NCI-H1417 treated with DMSO at 0.1 percent for 48 hours (cell line): Measurements from ENCODE around the gene STK16.
A peak's percentile ranks its signal among the peaks of the same experiment; 100 is the strongest.
"Not testable (repeated sequence)": the region's sequence is repeated elsewhere in the genome, so short reads cannot be mapped to it uniquely, and the experiment has no call there.

ENCODE experiments used
- DNase-seq: peaks from one replicate; lab custom pipeline; 2025; lab: John Stamatoyannopoulos, UW

STK16 gene

DNA sequence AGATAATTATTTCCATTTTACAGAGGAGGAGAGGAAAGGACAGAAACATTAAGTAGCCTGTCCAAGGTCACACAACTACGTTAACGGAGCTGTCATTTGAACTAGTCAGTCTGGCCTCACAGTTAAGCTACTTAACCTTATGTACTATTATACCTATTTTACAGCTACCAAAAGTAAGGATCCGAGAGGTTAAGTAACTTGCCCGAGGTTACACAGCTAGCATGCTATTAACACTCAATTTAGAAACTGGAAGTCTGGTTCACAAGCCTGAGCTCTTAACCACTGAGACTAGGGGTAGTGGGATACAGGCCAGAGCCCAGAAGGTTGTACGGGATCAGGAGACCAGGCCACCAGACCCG, 511 bp upstream of the STK16 start:
- no peak for DNase-seq

DNA sequence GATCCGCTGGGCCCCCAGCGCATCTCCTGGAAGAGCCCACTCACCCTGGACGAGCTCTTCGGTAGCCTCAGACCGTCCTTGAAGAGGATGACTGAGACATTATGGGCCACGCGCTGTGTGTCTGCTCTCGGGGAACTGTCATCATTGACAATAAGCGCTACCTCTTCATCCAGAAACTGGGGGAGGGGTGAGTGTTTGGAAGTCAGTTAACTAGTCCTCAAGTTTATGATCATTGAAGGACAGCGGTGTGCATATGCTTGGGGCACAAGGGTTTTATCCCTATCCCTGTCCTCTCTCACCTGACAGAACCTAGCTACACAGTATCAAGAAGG, 586 bp downstream of the STK16 start:
- no peak for DNase-seq

DNA sequence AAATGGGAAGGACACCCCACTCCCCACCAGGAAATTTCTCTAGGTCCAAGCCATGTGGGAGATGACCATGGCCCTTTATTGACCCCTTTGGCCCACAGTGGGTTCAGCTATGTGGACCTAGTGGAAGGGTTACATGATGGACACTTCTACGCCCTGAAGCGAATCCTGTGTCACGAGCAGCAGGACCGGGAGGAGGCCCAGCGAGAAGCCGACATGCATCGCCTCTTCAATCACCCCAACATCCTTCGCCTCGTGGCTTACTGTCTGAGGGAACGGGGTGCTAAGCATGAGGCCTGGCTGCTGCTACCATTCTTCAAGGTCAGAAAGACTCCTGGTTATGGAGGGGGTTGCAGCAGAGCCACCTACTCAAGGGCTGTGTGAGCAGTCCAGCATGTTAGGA, 1.3 kb downstream of the STK16 start:
- no peak for DNase-seq

DNA sequence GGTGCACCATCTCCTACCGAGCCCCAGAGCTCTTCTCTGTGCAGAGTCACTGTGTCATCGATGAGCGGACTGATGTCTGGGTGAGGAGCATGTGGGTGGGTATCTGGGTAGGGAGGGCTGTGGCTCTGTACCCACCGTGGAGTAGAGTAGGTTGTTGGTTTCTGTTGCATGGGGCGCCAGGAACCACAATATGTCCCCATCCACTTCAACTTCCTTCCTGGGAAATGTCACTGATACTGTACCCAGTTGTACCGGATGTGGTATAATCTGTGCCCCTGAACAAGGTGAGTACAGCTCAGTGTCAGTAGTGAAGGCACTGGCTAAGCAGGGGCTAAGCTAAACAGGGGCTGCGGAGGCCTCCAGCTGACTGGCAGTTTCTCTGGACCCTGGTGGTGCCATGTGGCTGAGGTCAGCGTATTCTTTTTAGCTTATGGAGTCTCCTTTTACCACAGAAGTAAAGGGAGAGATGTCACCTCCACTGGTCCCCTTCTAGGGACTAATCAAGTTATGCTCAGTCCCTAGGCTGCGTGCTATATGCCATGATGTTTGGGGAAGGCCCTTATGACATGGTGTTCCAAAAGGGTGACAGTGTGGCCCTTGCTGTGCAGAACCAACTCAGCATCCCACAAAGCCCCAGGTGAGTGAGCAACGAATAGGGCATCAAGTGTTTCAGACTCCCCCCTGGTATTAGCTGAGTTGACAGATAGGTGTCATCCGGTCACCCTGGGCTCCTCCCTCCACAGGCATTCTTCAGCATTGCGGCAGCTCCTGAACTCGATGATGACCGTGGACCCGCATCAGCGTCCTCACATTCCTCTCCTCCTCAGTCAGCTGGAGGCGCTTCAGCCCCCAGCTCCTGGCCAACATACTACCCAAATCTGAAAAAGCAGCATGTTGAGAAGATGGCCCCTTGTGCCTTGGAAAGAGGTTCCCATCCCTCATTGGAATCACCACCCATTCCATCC, 2.7 kb downstream of the STK16 start:
- DNase-seq, result no peak

DNA sequence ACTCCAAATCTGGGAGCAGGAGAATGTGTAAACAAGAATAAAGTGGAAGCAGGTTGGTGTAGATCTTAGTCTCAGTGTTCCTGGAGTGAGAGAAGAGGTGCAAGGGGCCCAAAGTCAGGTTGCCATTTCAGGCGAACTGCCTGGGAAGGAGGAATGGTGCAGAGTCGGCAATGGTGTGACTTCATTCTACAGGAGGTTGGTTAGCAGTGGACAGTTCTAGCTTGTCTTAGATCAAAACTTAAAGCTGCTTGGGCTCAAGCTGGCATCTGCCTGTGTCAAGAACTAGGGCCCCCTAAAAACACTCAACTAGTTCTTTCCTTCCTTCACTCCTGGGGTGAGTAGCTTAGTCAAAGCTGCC, 3.5 kb downstream of the STK16 start:
- DNase-seq, result no peak

DNA sequence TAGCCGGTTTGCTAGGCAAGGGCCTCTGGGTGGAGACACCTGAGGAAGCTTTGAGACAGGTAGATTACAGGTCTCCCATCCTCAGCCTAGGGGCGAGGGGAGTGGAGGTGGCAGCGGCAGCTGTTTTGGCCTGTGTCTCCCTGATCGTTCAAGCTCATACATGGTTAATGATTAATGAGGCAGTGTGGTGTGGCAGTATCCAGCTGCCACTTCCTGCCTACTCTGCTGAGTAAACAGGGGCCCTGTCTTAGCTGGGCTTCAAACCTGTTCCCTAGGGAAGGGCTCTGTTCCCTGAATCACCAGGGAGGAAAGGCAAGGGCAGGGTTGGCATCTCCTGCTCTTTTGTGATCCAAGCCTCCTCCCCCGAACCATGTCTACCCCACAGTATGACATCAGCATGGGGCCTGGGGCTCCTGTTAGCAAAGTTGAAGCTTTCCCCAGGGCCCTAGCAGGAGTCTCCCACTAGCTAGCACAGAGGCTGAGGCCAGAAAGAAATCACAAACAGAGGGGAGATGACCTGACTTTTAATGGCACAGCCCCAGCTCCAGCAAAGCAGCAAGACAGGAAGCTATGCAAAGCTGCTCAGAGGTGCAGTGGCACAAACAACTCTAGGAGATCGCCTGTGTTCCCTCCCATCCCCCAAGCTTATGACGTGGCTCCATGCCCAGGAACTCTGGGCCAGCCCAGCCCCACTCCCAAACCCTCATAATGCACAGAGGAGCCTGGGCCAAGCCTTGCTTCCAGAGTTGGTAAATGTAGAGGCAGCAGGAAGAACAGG, 4.1 kb downstream of the STK16 start:
- DNase-seq, result peak; percentile 40

DNA sequence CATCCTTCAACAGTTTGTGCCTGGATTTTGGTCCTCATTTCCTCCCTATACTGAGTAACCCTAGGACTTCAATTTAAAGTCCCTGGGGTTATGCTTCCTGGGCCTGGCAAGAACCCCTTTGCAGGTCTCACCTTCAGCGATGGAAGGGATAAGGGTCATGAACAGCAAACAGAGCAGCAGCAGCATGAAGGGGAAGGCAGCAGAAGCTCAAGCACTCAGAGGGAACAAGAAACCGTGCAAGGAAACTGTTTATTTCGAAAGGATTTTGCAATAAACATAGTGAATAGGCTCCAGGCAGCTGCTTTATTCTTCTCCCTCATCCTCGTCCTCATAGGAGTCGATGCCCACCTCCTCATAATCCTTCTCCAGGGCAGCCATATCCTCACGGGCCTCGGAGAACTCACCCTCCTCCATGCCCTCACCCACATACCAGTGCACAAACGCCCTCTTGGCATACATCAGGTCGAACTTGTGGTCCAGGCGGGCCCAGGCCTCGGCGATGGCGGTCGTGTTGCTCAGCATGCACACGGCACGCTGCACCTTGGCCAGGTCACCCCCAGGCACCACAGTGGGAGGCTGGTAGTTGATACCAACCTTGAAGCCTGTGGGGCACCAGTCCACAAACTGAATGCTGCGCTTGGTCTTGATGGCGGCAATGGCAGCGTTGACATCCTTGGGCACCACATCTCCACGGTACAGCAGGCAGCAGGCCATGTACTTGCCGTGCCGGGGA, 4.9 kb downstream of the STK16 start:
- DNase-seq, result no peak

DNA sequence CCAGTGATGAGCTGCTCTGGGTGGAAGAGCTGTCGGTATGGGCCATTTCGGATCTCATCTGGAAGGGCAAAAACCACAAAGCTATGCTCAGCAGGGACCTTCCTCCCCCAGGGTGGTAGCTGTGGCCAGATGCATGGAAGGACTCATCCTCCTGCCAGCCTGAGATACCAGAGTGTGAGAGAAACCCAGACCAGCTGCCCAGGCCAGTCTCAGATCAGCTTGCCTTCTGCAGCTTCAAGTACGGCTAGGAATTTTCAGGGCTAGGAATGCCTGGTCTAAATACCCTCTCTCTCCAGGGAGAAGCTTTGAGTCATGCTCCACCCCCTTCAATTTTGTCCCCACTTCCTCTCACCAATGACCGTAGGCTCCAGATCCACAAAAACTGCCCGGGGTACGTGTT, 6.4 kb downstream of the STK16 start:
- no peak for DNase-seq

DNA sequence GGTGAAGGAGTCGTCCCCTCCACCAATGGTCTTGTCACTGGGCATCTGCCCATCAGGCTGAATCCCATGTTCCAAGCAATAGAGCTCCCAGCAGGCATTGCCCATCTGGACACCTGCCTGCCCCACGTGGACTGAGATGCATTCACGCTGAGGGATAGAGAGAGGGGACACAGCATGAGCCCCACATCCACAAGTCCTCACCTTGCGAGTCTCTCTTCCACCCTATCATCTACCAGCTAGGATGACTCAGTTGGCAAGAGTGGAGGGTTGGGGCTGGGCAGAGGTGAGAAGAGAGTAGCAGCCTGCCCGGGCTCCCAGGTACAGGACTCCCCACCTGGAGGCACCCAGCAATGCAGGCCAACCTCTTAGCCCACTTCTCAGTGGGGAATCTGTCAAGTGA, 6.8 kb downstream of the STK16 start:
- DNase-seq, result no peak

DNA sequence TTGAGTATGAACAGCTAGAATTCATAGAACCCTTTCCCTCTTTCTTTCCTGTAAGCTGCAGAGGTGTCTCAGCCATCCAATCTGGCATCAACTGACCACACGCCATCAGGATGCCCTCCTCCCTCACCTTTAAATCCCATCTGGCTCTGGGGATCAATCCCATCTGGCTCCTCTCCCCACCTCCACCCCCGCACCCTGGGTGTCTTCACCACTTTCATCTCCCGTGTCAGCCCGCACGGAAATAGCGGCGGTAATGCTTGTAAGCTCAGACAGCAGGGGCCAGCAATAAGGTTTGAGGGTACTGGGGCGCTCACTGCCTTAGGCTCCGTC, 7.3 kb downstream of the STK16 start:
- DNase-seq, result no peak

DNA sequence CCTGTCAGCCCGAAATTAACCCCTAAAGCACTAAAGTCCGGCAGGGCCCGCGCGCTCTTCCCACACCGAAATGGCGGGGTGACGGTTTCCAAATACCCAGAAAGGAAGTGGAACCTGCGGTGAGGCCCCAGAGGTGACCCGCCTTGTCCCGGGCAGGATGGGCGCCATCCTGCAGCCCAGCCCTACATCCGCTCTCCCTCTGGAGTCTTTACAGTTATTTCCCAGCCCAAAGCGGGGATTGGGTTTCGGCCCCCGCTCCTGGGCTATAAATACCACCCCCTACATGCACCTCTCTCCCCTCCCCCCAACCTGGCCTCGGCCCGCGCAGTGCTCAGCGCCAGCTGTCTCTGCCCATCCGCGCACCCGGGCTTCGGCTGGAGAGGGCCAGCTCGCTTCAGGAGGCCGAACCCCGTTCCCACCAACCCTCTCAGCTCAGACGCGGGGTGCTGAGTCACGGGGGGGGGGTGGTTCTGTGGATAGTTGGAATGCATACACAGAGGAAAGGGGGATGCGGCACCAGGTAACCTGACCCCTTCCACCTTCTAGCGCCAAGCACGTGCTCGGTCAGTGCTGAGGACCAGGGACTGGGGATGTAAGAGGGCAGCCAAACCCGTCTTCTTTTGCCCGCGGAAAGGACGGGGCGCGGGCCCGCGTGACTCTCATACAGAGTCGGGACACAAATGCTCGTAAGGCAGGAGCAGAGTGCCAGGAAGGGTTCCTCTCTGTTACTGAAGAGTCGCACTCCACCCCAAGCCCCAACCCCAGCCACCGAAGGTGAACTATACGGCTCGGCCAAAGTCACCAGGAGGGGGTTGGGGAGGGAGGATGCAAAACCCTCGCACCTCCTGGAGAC, 7.8 kb downstream of the STK16 start, which contains the start of gene TUBA4B:
TSS of gene TUBA4B (plus strand) at position 344 of the 853 bp plus-strand sequence. CDS start at position 509, 165 bp downstream.
- DNase-seq, result no peak

DNA sequence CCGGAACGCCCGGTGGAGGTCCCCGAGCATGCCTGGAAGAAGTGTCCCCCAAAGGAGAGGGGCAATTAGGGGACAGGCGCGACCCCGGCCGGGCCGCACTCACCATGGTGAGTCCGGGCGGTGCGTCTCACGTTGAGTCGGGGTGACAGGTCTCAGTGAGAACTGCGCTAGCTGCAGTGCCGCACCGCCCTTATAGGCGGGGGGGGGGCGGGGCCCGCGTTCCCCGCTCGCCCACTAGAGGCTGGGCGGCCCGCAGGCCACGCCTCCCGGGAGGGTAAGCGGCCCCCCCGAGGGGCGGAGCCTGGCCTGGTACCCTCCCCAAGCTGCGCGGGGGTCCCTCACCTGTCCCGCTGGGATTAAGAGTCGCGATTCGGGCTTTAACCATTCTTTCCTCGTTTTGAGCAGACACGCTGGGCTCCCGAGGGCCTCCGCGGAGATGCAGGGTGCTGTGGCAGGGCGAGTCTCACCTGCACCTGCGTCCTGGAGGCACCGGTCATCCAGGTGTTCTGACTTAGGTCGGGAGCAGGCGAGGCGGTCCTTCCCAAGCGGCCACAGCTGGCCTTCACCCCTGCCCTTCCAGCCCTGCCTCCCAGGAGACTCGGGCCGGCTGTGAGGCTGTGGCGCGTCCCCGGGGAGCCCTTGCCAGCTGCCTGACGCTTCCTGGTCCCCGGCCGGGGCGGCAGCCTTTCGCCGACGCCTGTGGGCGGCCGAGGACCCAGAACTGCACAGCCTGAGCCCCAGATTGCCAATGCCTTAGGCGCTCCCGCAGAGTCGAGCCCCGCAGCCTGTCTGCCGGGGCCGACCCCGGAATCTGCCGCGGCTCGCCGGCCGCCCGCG, 8.7 kb downstream of the STK16 start, which contains the start of gene TUBA4A:
TSS of gene TUBA4A (minus strand) at position 166 of the 837 bp plus-strand sequence. CDS start at position 106, 60 bp downstream.
- no peak for DNase-seq

DNA sequence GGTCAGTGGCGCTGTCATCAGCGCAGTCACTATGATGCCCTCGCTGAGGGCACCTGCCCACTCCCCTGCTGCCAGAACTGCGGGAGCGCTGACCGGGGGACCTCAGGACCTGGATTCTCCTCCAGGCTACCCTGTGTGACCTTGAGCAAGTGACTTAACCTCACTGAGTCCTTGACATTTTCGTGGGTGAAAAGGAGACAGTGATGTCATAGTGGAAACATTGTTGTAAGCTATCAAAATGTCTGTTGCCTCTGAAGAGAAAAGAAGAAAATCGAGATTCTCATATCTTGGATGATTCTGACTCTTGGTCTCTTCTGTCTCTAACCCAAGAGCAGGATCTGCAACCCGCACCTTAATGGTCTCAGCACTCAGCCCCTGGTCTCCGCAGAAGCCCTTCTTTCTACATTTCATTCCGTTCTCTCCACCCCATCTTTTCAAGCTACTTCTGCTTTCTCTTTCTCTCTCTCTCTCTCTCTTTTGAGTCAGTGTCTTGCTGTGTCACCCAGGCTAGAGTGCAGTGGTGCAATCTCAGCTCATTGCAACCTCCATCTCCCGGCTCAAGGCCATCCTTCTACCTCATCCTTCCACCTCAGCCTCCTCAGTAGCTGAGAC, 9.4 kb downstream of the STK16 start:
- no peak for DNase-seq

DNA sequence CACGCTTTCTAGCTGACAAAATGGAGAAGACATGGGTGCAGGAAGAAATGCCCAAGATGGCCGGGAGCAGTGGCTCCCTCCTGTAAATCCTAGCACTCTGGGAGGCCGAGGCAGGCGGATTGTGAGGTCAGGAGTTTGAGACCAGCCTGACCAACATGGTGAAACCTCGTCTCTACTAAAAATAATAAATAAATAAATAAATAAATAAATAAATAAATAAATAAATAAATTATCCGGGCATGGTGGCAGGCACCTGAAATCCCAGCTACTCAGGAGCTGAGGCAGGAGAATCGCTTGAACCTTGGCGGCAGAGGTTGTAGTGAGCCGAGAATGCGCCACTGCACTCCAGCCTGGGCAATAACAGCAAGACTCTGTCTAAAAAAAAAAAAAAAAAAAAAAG, 13.7 kb downstream of the STK16 start:
- DNase-seq, result not testable (repeated sequence)

DNA sequence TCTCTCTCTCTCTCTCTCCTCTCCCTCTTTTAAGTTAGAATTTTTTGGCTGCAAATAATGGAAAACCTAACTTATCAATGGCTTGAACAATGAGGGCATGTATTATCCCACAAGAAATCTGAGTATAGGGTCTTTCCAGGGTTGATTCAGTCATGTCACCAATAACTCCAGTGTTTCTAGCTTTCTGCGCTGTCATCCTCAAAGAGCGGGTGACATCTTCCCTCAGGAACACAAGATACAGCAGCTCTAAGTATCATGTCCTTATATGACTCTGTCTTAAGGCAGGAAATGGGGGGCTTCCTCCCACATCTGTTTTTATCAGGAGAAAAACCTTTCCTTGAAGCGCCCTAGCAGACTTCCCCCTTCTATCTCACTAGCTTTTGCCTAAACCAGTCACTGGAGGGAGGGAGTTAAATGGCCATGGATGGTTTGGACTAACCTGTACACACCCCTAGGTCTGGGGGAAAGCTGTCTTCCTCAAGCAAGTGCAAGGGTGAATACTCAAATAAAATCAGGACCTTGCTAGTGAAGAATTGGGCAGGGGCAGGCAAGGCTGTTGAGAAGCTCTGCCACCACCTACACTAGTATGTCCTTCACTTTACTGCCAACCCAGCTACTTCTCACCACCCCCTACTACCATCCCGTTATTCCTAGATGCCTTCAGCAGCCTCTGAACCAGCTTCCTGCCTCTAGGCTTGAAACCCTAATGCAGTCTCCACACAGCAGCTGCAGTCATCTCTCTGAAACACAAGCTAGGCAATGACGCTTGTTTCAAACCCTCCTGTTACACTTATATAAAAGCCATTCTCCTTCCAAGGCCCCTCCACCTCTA, 16.0 kb downstream of the STK16 start:
- no peak for DNase-seq

DNA sequence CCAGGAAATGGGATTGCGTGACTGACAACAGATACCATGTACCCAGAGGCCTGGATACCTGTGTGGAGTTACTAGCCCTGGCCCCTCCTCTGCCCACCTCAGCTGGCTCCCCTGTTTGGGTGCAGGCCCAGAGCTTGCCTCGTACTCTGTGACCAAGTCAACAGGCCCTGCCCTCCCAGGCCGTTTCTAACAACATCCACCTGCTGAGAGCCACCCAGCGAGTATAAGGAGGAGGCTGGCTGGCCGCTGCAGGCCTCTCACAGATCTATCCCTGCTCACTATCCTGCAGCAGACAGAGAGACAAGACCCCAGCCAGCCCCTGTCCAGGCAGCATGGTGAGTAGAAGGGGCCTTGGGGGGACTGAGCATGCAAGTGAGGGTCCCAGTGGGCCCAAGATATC, 21.0 kb downstream of the STK16 start:
- DNase-seq, result no peak

DNA sequence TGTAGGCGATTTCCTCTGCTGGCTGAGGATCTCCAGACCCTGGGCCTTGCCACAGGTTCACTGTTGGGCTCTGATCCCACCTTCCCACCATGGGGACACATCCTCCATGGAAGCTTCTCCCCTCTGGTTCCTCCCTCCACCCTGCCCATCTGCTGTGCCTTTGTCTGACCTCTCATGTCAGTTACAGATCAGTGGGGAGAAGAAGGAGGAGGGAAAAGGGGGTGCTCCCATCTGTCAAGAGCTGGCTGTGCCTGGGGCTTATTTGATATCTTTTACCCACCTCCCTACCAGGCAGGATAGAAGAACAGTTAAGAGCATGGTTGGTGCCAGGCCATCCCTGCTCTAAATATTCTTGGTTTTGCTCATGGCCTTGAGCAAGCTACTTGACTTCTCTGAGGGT, 21.6 kb downstream of the STK16 start:
- no peak for DNase-seq

DNA sequence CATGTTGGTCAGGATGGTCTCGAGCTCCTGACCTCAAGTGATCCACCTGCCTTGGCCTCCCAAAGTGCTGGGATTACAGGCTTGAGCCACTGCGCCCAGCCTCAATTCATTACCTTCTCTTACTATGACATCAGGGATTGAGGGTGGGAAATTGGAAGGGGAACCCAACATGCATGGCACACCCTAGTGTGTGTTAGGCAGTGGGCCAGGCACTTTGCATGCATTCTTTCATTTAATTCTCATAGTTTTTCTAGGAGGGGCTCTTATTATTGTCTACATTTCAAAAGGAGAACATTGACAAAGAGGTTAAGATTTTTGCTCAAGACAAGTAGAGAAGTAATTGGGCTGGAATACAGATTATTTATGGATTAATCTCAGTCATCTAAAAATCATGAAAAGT, 23.0 kb downstream of the STK16 start:
- no peak for DNase-seq

DNA sequence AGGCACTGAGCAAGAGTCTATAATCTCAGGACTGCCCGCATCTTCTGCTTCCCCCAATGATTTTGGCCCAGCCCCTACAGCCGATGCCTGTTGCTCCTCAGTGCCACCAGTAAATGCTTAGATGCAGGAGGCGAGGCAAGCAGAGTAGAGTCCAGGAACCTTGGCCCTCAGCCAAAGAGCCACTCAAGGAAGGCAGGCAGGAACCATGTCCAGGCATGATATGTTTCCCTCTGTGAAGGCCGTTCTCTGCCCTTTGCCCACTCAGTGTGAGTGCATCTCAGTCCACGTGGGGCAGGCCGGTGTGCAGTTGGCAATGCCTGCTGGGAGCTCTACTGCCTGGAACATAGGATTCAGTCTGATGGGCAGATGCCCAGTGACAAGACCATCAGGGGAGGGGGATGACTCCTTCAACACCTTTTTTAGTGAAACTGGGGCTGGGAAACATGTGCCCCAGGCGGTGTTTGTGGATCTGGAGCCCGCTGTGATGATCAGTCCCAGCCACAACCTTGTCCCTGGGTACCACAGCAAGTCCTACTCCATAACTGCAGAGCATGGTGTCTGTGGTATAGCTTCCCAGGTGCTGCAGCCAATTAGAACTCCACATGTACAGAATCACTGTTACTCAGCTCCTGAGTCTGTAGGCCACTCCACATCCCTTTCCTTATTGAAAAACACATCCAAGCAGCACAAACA, 24.2 kb downstream of the STK16 start:
- no peak for DNase-seq
